NB4 (cell line): Measurements from ENCODE around the gene BAIAP2.
A peak's percentile ranks its signal among the peaks of the same experiment; 100 is the strongest.

Experiments used
- DNase-seq: peaks from one replicate; pipeline ENCODE4 v3.0.0; 2010; ENCODE audit warnings: low read depth
- H3K4me3 ChIP-seq: one replicate; pipeline ENCODE4 v1.5.1; 2011; ENCODE audit warnings: mild to moderate bottlenecking, low read depth, low read length, moderate library complexity
- CTCF ChIP-seq: IDR thresholded peaks from one replicate; pipeline ENCODE4 v1.5.1; 2012; ENCODE audit warnings: low read depth, low read length
- MAX ChIP-seq: IDR thresholded peaks from 2 replicates; pipeline ENCODE4 v1.6.1; 2011; ENCODE audit warnings: low read depth, low read length
- MYC ChIP-seq: IDR thresholded peaks from 2 replicates; pipeline ENCODE4 v1.6.1; 2011; ENCODE audit warnings: low read depth, low read length
- POLR2A ChIP-seq: IDR thresholded peaks from 2 replicates; pipeline ENCODE4 v1.6.1; 2011; ENCODE audit warnings: mild to moderate bottlenecking; ENCODE audit not compliant: insufficient read length; ENCODE audit errors: extremely low read depth

Gene BAIAP2

GRCh38 chr17:81049973-81050551 is 15.1 kb downstream of the BAIAP2 start:
- TF ChIP-seq CTCF (no peak), MAX (no peak), MYC (no peak)
- peak overlapping the region; percentile 21 for H3K4me3 ChIP-seq
- peak; percentile 76 for DNase-seq

- TF ChIP-seq CTCF = no peak
- no peak for TF ChIP-seq MYC
- no peak for TF ChIP-seq POLR2A
- TF ChIP-seq MAX = no peak
- no peak overlapping the region for H3K4me3 ChIP-seq
- peak; percentile 71 for DNase-seq
Observed at GRCh38 chr17:81050645-81051625, 16.0 kb downstream of the BAIAP2 start.

- H3K4me3 ChIP-seq = no peak overlapping the region
- TF ChIP-seq MAX = no peak
- no peak for TF ChIP-seq POLR2A
- no peak for TF ChIP-seq CTCF
- no peak for TF ChIP-seq MYC
- peak; percentile 57 for DNase-seq
Observed at GRCh38 chr17:81052199-81052997, 17.4 kb downstream of the BAIAP2 start.

GRCh38 chr17:81053041-81053970 is 18.4 kb downstream of the BAIAP2 start:
- no peak for DNase-seq
- no peak for TF ChIP-seq MAX
- TF ChIP-seq CTCF = no peak
- TF ChIP-seq MYC = no peak
- no peak for TF ChIP-seq POLR2A
- no peak overlapping the region for H3K4me3 ChIP-seq

GRCh38 chr17:81054308-81054707 is 19.4 kb downstream of the BAIAP2 start:
- TF ChIP-seq POLR2A = no peak
- no peak for TF ChIP-seq CTCF
- no peak for TF ChIP-seq MAX
- no peak for TF ChIP-seq MYC
- no peak for DNase-seq
- no peak overlapping the region for H3K4me3 ChIP-seq
